H1 (cell line): ENCODE data around the gene ATP6V1E1. TPM values are rescaled to one million over a fixed set of nuclear protein-coding genes. Genes with fewer than 3 reads are reported as not detected.

Experiments
- RNF2 ChIP-seq: fragments of 200-900, 300-1000 bp; sonication (generic); IDR thresholded peaks from 2 replicates; pipeline ENCODE4 v1.7.1; 2016; ENCODE audit warnings: borderline replicate concordance, low read depth, mild to moderate bottlenecking, antibody characterized with exemption, low read length; ENCODE audit not compliant: poor library complexity, severe bottlenecking; ENCODE audit errors: missing control alignments
- polyA plus RNA-seq, 7 experiments: library from polyadenylated mRNA; depleted of rRNA in 3 of 7; stranded (reverse) in 5 of 7; unstranded in 2 of 7; fragments of >200 nt in 5 of 7; fragments of 200-250 nt in 2 of 7; gene quantifications; 1 replicate in 5 of 7; 2 replicates in 1 of 7; 4 replicates in 1 of 7; pipeline versions ENCODE4 v1.2.1 to v1.2.3, GENCODE V29; 2011 to 2013; ENCODE audit warnings: missing spikeins in 2 of 7, mixed read lengths in 2 of 7
- total RNA-seq: library from RNA; stranded (reverse); fragmentation: NEBNext Ultra II Directional; extraction: Animal tissue kit (Norgen Biotek cat#: 25700); gene quantifications from 2 replicates; pipeline ENCODE4 v1.2.1, GENCODE V29; 2021
- TF ChIP-seq, protein P1 (sequence below), 3 experiments: IDR thresholded peaks; 1 replicate in 2 of 3; 2 replicates in 1 of 3; pipeline versions ENCODE4 v1.5.1 to v1.6.1; 2011; ENCODE audit warnings: low read length in 3 of 3, mild to moderate bottlenecking in 3 of 3, inconsistent platforms in 2 of 3, low read depth in 1 of 3, moderate library complexity in 1 of 3; ENCODE audit not compliant: insufficient read depth in 1 of 3; ENCODE audit errors: control extremely low read depth in 1 of 3

Gene ATP6V1E1
- total and polyA plus RNA-seq, 2 of the 8 experiments (the other 6 are each of a cell fraction or from before 2014, with no cell fraction given) = 80.4 to 88.1 TPM

GRCh38 chr22:17601031-17601430, 27.5 kb downstream of the ATP6V1E1 start (continued):
- TF ChIP-seq, protein P1, sequence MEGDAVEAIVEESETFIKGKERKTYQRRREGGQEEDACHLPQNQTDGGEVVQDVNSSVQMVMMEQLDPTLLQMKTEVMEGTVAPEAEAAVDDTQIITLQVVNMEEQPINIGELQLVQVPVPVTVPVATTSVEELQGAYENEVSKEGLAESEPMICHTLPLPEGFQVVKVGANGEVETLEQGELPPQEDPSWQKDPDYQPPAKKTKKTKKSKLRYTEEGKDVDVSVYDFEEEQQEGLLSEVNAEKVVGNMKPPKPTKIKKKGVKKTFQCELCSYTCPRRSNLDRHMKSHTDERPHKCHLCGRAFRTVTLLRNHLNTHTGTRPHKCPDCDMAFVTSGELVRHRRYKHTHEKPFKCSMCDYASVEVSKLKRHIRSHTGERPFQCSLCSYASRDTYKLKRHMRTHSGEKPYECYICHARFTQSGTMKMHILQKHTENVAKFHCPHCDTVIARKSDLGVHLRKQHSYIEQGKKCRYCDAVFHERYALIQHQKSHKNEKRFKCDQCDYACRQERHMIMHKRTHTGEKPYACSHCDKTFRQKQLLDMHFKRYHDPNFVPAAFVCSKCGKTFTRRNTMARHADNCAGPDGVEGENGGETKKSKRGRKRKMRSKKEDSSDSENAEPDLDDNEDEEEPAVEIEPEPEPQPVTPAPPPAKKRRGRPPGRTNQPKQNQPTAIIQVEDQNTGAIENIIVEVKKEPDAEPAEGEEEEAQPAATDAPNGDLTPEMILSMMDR (IDR thresholded peaks at IDR 0.05; ENCODE audit: control extremely low read depth in 1 of 3, insufficient read depth in 1 of 3, low read depth in 1 of 3, low read length in 3 of 3) = no peak
- no peak for TF ChIP-seq RNF2
